Measurements from ENCODE around the gene CELSR1. TPM values are rescaled to one million over a fixed set of nuclear protein-coding genes. Genes with fewer than 3 reads are reported as not detected.
"Not testable (repeated sequence)": the region's sequence is repeated elsewhere in the genome, so short reads cannot be mapped to it uniquely, and the experiment has no call there.

Gene CELSR1
- total RNA-seq, 1 donor from 2014 or later = 0.27 TPM

GRCh38 chr22:46507451-46508425 lies 29.7 kb downstream of the CELSR1 start:
- Mint-ChIP-seq H3K27ac (ENCODE audit: unreplicated experiment) (no peak overlapping the region), H3K36me3 (ENCODE audit: unreplicated experiment) (no peaks in the 10 kb centered on the region), H3K4me3 (ENCODE audit: unreplicated experiment) (no peak overlapping the region), H3K9me3 (ENCODE audit: unreplicated experiment) (no peaks in the 10 kb centered on the region), H3K27me3 (ENCODE audit: unreplicated experiment) (no peaks in the 10 kb centered on the region), H3K4me1 (ENCODE audit: low read depth, unreplicated experiment) (peaks cover 2% of the 10 kb centered on the region)
- no peak for DNase-seq
- TF ChIP-seq CTCF (IDR thresholded peaks at IDR 0.05; ENCODE audit: partially characterized antibody, unreplicated experiment) = no peak

GRCh38 chr22:46504584-46504983 lies 32.8 kb downstream of the CELSR1 start:
- Mint-ChIP-seq H3K36me3 (ENCODE audit: unreplicated experiment) (no peaks in the 10 kb centered on the region), H3K27me3 (ENCODE audit: unreplicated experiment) (no peaks in the 10 kb centered on the region), H3K9me3 (ENCODE audit: unreplicated experiment) (peaks cover under 1% of the 10 kb centered on the region), H3K4me1 (ENCODE audit: low read depth, unreplicated experiment) (peaks cover 9% of the 10 kb centered on the region), H3K27ac (ENCODE audit: unreplicated experiment) (no peak overlapping the region), H3K4me3 (ENCODE audit: unreplicated experiment) (no peak overlapping the region)
- no peak for TF ChIP-seq CTCF (IDR thresholded peaks at IDR 0.05; ENCODE audit: partially characterized antibody, unreplicated experiment)
- no peak for DNase-seq

GRCh38 chr22:46502440-46503175 lies 34.8 kb downstream of the CELSR1 start:
- Mint-ChIP-seq H3K36me3 (ENCODE audit: unreplicated experiment) (no peaks in the 10 kb centered on the region), H3K4me1 (ENCODE audit: low read depth, unreplicated experiment) (peaks cover 9% of the 10 kb centered on the region), H3K4me3 (ENCODE audit: unreplicated experiment) (no peak overlapping the region), H3K9me3 (ENCODE audit: unreplicated experiment) (peaks cover 4% of the 10 kb centered on the region), H3K27me3 (ENCODE audit: unreplicated experiment) (no peaks in the 10 kb centered on the region), H3K27ac (ENCODE audit: unreplicated experiment) (no peak overlapping the region)
- no peak for TF ChIP-seq CTCF (IDR thresholded peaks at IDR 0.05; ENCODE audit: partially characterized antibody, unreplicated experiment)
- no peak for DNase-seq

- H3K27me3 Mint-ChIP-seq (ENCODE audit: unreplicated experiment) = no peaks in the 10 kb centered on the region
- no peak overlapping the region for H3K27ac Mint-ChIP-seq (ENCODE audit: unreplicated experiment)
Measured at GRCh38 chr22:46501701-46502100, 35.7 kb downstream of the CELSR1 start.

GRCh38 chr22:46501265-46501664 lies 36.2 kb downstream of the CELSR1 start:
- H3K36me3 Mint-ChIP-seq (ENCODE audit: unreplicated experiment); H3K9me3 Mint-ChIP-seq (ENCODE audit: unreplicated experiment); DNase-seq; H3K27me3 Mint-ChIP-seq (ENCODE audit: unreplicated experiment); H3K4me3 Mint-ChIP-seq (ENCODE audit: unreplicated experiment); H3K27ac Mint-ChIP-seq (ENCODE audit: unreplicated experiment); H3K4me1 Mint-ChIP-seq (ENCODE audit: low read depth, unreplicated experiment): not testable (repeated sequence)

More at GRCh38 chr22:46501701-46502100, 35.7 kb downstream of the CELSR1 start:
- TF ChIP-seq CTCF (IDR thresholded peaks at IDR 0.05; ENCODE audit: partially characterized antibody, unreplicated experiment) = no peak
- Mint-ChIP-seq H3K9me3 (ENCODE audit: unreplicated experiment) (peaks cover 4% of the 10 kb centered on the region), H3K4me1 (ENCODE audit: low read depth, unreplicated experiment) (peaks cover 9% of the 10 kb centered on the region), H3K4me3 (ENCODE audit: unreplicated experiment) (no peak overlapping the region), H3K36me3 (ENCODE audit: unreplicated experiment) (no peaks in the 10 kb centered on the region)
- no peak for DNase-seq

Measured in glutamatergic neuron (in vitro differentiated cells).